Right kidney (tissue), 1 donor: ENCODE measurements around the gene CNOT10.
"Not testable (repeated sequence)": the region's sequence is repeated elsewhere in the genome, so short reads cannot be mapped to it uniquely, and the experiment has no call there.

ENCODE experiments used
- DNase-seq: peaks from one replicate; pipeline ENCODE4 v3.0.0-alpha.2; 2016

The CNOT10 gene

DNA sequence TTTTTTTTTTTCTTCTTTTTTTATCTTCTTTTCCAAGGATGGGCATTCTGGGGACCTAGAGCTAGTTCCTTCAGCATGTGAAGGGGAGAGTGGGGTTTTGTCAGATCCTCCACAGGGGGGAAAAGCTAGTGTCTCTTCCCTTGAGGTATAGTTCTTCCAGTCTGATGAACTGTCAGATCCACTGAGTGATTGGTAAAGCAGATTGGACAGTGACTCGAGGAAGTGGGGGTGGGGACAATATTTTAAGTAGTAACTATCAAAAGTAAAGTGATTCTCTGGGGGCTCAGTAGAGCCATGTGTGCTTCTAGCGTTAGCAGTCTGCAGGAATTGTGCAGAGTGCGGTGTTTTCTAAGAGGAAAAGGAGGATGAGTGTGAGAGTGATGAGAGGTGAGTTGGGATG lies 70.8 kb downstream of the CNOT10 start:
- DNase-seq = no peak

DNA sequence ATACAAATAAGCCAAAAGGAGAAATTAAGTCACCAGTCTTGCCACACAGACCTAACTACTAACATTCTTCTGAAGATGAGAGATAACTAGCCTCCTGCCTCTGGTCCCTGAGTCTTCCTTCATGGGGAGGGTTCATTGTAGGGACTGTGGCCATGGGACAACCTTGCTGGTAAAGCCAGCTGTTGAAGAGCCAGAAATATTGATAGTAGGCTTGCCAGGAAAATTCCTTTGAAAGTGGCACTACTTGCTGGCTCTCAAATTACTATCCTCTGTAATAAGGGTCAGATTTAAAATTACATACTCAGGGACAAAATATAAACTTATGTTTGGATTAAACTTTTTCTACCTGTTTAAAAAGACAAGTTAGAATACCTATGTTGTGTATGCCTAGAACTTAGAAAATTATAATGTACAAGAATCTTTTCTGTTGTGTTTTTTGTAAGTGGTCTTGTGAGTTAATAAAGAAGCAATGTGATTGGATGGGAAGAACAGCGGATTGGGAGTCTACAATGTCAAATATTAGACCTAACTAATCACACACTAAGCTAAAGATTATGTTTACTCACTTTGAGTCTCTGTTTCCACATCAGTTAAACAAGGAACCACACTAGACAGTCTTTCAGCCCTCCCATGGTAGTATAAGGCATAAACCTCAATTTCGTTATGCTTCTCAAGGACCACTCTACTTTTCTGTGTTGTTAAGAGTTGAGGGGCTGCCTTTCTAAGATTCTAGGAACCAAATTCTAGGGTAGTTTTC lies 72.8 kb downstream of the CNOT10 start:
- DNase-seq = no peak

DNA sequence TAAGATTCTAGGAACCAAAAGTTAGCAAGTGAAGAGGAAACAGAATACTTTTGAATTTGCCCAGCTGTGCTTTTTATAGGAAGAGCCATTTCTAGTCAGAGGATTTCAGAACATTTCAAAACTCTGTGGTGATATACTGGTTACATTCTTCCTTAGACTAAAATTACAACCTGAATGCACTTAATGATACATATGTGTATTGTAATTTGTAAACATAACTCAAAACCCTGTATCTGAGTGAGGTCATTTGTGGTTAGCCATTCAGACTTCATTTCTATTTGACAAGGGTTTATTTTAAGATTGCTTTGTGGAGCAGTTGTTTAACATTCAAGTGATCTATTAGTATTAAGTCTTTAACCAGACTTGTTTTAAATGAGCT lies 73.4 kb downstream of the CNOT10 start:
- no peak for DNase-seq

DNA sequence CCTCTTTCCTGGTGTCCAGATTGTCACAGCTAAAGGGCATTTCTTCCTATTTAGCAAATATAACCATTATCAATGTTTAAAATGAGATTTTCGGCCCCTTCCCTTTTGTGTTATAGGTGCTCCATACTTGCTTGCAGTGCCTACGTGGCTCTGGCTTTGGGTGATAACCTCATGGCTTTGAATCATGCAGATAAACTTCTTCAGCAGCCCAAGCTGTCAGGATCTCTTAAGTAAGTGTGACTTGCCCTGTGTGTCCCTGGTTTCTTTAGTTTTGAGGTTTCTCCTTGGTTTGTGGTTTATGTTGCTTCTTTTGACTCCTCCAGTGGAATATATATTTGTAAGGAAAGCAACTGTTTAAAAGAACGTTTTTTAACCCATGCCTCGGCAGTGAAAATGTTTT lies 74.4 kb downstream of the CNOT10 start:
- DNase-seq = no peak

DNA sequence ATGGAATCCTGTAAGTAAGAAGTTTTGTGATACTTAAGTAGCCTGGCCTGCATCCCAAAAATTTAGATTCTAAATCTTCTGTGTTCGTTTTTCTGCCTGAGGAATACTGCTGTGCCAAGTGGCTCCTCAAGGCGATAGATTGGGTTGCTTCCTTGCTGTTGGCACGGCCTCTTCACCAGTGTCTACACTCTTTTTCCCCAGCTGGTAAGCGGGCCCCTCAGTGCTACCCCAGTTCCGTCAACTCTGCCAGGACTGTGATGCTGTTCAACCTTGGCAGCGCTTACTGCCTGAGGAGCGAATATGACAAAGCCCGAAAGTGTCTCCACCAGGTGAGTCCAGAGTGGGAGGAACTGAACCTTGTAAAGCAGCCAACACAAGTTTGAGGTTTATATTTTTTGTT lies 79.5 kb downstream of the CNOT10 start:
- DNase-seq = no peak

DNA sequence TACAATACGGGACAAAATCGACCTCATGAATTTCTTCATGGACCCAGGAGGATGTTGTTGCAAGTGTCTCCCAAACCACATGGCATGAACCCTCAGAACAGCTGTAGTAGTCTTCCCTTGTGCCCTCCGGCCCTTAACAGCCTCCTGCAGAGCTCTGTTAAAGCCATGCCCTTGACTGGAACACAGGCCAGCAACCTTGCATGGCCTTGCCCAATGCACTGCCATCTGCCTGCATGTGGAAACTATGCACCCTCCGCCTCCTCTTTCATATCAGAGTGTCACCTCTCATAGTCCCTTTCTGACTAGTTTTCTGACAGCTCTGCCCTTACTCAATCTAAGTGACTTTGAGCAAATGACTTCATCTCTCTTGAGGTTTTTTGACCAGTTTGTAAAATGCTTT lies 93.4 kb downstream of the CNOT10 start:
- no peak for DNase-seq

DNA sequence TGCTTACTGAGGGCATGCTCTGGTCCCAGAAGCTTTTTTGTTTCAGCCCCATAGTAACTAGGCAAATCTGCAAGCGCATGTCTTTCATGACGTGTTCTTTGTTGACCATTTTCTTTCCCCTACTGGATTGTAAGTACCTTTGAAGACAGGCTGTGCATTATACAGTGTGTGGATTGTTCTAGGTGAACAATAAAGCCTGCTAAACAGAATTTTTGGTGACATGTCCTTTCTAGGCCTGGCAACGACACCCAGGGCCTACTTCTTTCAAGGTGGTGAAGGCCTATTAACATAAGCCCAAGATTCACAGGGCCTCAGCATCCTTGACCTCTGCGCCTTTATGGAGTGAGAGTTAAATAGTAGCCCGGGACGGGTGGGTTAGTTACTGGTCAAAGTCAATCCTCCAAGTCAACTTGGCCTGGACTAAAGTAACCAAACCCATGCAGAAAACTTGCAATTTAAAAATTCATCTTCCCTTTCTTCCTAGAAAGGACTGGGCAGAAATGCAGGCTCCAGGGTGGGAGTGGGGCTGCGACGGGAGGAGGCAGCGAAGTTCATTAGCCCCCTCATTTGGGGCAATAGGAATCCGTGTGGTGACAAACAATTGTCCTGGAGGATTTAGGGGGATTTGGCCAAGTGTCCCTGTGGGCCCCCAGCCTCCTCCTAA lies 95.2 kb downstream of the CNOT10 start:
- peak; percentile 15 for DNase-seq

DNA sequence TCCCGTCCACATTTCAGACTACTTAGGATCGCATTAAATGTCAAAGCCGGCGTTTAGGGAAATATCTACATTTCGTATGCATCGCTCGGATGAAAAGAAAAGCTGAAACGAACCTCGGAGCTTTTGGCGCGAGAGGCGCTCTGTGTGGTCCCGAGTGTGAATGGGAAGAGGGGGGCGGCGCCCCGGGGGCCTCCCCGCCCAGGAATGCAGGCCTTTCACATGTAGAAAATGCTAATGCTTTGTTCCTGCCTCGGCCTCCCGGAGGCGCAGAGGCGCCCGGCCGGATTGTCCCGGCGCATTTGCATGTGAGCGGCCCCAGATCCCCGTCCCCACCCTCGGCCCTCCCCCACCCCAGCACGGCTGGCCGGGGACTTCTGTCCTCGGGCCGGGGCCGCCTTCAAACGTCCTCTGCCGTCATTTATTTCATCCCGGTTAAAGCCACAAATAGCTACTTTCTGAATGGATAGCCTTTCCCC lies 95.8 kb downstream of the CNOT10 start:
- DNase-seq = peak; percentile 61

DNA sequence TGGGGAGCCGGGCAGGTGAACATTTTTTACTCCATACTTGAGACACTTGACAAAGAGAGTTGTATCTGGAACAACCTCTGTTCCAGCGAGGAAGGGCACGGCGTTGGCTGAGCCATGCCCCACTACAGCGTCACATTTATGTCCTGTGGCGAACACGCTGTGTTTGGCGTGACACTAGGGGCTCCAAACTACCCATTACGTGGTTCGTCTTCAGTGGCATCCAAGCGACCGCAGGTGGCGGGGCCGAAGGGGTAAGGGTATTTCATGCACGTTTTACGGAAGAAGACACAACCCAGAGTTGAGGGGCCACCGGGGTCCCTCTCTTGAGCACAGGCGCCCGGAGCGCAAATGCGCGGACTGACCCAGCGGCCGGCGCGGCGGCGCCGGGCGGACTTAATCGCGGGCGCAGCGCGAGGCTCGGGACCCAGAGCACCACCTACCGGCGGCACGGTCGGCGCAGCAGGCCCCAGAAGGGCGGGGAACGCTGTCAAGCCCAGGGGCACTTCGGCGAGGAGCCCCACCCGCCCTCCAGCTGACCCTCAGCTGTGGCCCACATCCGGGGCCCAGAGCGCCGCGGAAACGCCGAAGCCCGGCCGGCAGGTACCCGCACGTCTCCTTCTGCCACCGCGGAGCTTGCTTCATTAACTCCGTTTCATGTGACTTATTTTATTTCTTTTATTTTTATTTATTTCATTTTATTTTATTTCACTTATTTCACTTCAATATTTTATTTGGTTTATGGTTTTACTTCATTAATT lies 96.4 kb downstream of the CNOT10 start:
- peak; percentile 90 for DNase-seq

DNA sequence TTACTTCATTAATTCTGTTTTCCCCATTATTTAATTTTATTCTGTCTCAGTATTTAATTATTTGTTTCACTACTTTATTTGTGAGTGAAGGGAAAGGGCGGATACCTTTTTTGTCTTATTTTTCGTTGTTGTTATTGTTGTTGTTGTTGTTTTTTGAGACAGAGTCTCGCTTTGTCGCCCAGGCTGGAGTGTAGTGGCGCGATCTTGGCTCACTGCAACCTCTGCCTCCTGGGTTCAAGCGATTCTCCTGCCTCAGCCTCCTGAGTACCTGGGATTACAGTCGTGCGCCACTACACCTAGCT lies 96.9 kb downstream of the CNOT10 start:
- DNase-seq = not testable (repeated sequence)

DNA sequence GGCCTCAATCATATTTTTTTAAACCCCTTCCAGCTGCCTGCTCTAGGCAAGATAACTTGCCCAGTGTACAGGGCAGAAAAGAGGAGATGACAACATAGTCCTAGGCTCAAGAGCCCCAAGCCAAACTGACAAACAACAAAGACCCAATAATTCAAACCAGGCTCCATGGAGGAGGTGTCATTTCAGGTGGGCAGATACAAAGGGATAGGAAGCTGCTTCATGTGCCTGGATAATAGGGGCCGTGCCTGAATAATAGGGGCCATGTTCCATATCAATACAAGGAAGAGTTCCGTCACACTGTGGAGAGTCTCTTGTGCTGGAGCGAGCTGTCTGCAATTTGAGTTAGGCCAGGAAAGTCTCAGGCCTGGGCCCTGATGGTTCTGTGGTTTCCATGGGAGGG lies 97.4 kb downstream of the CNOT10 start:
- DNase-seq = no peak

DNA sequence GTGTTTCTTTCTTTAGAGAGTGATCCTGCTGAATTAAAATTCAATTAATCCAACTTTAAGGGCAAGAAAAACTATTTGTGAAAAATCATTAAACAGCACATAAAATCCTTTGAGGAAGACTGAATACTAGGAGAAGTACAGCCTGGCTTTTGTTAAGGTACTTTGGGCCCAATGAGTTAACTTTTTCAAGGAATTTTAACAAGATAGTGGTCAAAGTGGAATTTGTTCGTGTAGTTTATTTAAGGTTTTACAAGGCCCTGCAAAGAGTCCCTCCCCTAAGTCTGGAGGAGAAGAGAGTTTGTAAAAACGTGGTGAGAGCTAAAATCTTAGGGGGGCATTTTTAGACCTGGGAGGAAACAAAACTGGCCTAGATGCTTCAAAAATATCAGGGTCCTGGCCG lies 106.8 kb downstream of the CNOT10 start:
- DNase-seq = no peak

DNA sequence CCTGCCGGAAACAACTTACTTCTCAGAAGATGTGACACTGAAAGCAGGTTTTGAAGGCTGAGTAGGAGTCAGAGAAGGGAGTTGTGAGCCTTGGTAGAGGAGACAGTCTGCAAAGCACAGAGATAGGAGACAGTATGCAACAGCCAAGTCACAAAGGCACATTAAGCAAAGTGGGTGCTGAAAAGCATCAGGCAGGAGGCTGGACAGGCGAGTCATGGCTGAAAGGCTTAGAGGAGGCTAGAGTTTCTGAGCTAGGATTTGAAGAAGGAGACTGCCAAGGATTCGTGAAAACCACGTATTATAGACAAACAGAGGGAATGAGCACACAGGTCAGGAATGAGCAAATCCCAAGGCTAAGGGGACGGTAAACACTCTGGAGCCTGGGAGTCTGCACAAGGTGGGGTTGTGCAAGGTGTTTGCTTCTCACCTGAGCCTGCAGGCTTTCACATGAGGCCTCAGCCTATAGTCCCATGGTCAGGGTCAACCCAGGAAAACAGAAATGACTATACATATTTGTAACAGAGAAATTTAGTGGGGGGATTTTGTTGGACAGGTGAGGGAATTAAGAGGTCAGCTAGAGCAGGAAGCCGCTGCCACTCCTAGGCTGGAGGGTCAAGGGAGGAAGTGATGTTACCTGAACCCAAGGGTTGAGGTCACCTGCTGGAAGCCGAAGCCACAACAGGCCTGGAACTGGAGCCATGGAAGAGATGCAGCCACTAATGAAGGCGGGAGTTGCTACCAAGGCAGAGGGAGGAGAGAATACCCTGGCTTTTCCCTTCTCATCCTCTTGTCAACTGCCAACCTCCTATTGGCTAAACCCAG lies 109.7 kb downstream of the CNOT10 start:
- no peak for DNase-seq

DNA sequence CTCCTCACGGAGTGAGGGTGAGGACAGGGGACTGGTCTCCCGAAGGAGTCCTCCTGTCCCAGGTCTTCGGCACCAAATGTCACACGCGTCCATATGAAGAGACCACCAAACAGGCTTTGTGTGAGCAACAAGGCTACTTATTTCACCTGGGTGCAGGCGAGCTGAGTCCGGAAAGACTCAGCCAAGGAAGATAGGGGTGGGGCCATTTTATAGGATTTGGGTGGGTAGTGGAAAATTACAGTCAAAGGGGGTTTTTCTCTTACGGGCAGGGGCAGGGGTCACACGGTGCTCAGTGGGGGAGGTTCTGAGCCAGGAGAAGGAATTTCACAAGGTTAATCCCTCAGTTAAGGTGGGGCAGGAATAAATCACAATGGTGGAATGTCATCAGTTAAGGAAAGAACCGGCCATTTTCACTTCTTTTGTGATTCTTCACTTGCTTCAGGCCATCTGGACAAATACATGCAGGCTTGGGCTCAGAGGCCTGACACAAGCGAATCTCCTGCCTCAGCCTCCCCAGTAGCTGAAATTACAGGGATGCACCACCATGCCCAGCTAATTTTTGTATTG lies 111.5 kb downstream of the CNOT10 start:
- DNase-seq = not testable (repeated sequence)

DNA sequence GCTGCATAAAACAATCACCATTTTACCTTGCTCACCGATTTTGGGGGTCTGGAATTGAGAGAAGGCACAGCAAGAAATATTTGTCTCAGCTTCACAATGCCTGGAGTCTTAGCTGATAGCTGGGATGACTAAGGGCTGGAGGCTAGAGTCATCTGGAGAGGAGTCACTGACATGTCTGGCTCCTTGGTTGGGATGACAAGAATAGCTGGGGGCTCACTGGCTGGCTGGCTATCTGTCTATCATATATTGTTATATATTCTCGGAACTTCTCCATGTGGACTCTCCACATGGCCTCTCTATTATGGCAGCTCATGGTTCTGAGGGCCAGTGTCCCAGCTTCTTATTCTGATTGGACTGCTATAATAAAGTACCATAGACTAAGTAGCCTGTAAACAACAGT lies 112.8 kb downstream of the CNOT10 start:
- no peak for DNase-seq

DNA sequence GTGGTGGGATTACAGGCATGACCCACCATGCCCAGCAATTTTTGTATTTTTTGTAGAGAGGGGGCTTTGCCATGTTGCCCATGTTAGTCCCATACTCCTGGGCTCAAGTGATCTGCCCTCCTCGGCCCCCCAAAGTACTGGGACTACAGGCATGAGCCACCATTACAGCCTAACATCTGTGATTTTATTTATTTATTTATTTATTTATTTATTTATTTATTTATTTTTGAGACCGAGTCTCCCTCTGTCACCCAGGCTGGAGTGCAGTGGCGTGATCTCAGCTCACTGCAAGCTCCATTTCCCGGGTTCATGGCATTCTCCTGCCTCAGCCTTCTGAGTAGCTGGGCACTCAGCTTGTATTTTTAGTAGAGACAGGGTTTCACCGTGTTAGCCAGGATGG lies 116.5 kb downstream of the CNOT10 start:
- not testable (repeated sequence) for DNase-seq

DNA sequence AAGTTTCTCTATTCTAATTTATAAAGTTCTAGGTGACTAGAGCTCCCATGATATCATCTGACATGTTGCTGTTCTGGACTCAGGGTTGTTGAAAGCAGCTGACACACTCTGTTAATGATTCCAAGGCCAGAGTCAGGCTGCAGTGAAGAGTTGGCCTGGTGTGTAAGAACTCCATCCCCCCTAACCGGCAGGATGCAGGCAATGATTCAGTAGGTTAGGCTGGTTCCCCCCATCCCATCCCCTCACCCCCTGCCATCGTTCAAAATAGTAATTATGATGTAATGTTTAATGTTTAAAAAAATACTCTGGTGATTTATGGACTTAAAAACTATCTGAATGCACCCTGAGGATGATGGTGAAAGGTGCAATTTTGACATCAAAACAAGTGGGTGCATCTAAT lies 128.2 kb downstream of the CNOT10 start:
- no peak for DNase-seq

DNA sequence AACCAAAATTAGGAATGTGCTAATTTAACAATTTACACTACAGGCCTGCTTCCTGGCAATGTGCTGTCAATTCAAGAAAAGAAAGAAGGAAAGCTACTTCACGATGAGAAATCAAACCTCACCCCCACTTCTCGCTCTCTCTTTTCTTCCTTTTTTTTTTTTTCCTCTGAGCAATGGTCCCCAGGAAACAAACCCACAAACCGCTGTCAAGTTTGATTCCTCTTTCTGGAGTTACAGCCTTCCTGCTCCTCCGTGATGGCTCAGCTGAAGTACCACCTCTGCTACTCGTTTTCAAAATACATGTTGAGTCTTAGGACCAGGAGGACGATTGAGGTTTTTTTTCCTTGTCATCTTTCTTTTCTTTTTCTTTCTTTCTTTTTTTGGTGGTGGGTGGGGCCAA lies 129.4 kb downstream of the CNOT10 start:
- no peak for DNase-seq

DNA sequence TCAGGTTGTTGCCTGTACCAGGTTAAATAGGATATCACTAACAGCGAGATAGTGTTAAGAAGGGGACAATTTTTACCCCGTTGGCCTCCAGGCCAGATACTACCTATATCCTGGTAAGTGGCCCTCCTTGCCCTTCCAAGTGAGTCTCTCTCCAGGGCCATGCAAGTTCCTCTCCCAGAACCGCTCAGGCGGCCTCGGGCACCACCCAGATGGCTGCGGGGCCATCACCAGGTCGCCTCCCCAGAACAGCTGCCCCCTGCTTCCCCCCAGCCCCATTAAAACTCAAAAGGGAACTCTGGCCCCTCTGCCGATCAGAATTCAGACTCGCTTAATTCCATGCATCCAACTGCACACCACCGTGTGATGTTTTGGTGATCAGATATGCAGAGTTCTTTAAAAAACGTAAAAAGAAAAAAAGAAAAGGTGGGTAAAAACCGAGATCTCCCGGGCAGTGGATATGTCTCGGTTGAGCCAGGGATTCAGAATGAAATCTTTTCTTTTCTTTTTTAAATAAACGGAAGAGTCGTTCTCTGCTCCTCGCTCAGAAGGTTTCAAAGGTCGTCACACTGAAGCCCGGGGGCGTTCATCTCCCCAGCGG lies 131.0 kb downstream of the CNOT10 start:
- peak; percentile 60 for DNase-seq

DNA sequence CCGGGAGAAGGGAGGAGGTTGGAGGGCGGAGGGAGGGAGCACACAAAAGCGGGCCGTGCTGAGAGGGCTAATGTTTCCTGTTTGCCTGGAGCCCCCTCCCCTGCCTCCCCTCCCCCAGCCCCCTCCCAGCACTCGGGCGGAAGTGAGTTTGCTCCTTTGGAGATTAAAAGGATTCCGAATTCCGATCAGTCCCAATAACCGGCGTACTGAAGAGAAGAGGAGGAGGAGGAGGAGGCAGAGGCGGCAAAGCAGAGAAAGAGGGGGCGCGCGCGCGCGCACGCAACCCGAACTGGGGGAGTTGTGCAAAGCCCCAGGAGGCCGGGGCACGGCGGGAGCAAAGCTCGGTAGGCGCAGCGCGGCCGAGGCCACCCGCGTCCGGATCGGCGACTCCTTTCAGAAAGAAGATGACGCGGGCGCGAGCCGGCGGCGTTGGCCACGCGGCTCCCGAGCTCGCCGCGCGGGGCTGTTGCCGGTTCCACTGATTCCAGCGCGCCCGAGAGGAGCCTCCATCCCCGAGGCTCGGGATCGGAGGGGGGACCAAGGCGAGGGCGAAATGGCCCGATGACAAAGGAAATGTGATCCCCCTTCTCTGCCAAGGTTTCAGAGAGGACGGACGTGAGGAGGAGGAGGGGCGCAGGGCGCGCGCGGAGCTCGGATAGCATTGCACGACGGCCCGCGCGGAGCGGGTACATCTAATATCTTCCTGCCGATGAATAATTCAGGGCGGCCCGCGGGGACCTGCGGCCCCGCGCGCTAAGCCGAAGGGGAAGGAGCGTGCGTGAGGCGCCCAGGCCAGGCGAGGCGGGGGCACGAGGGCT lies 131.7 kb downstream of the CNOT10 start:
- peak; percentile 91 for DNase-seq

DNA sequence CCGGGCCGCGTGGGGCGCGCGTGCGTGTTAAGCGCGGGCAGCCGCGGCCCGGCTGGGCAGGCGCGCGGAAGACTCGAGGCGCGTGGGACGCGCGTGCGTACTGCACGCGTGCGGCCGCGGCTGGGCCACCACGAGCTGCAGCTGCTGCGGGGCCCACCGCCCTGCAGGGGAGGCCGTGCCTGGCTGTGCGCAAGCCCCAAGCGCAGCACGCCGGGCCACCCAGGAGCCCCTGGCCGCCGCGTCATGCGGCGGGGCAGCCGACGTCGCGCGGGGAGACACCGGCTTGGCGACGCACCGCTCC lies 132.2 kb downstream of the CNOT10 start:
- no peak for DNase-seq
